GM12892 (cell line): ENCODE data around the gene COPB1.

Experiments used
- POLR2A ChIP-seq: IDR thresholded peaks from 2 replicates; pipeline ENCODE4 v1.6.1; 2011; ENCODE audit warnings: low read depth, low read length, control low read depth
- POLR2AphosphoS5 ChIP-seq: IDR thresholded peaks from 2 replicates; pipeline ENCODE4 v1.6.1; 2011; ENCODE audit warnings: low read depth, low read length, control low read depth
- TAF1 ChIP-seq: IDR thresholded peaks from 2 replicates; pipeline ENCODE4 v1.6.1; 2011; ENCODE audit warnings: low read depth, mild to moderate bottlenecking, control low read depth, low read length, borderline replicate concordance

DNA sequence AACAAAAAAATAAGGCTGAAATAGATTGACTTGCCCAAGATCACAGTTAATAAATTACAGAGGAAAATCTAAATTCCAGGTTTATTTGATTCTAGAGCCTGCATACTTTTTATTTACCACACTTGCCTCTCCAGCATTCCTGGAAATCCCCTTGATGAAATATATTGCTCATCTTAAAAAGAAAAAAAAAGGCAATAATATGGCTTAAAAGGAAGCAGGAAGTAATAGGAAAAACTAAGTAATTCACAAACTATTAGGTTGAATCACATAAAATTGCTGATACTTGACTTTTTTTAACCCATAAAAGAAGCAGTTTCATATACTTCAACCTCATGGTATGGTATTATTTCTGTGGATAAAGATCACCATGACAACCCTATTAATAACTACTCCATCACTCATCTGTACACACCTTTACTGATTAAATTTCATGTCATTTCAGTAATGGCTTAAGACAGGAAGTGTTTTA, 52.9 kb downstream of the COPB1 start:
- TF ChIP-seq TAF1, result no peak
- TF ChIP-seq POLR2A, result no peak
- TF ChIP-seq POLR2AphosphoS5, result no peak
